Hair follicle dermal papilla cell (primary cell): Measurements from ENCODE around the gene TUBGCP3. TPM values are rescaled to one million over a fixed set of nuclear protein-coding genes. Genes with fewer than 3 reads are reported as not detected.

Source experiments
- total RNA-seq: library from RNA; depleted of rRNA; stranded (reverse); fragments of >200 nt; gene quantifications from 2 replicates; pipeline ENCODE4 v1.2.3, GENCODE V29; 2012

TUBGCP3 gene, protein sequence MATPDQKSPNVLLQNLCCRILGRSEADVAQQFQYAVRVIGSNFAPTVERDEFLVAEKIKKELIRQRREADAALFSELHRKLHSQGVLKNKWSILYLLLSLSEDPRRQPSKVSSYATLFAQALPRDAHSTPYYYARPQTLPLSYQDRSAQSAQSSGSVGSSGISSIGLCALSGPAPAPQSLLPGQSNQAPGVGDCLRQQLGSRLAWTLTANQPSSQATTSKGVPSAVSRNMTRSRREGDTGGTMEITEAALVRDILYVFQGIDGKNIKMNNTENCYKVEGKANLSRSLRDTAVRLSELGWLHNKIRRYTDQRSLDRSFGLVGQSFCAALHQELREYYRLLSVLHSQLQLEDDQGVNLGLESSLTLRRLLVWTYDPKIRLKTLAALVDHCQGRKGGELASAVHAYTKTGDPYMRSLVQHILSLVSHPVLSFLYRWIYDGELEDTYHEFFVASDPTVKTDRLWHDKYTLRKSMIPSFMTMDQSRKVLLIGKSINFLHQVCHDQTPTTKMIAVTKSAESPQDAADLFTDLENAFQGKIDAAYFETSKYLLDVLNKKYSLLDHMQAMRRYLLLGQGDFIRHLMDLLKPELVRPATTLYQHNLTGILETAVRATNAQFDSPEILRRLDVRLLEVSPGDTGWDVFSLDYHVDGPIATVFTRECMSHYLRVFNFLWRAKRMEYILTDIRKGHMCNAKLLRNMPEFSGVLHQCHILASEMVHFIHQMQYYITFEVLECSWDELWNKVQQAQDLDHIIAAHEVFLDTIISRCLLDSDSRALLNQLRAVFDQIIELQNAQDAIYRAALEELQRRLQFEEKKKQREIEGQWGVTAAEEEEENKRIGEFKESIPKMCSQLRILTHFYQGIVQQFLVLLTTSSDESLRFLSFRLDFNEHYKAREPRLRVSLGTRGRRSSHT
- total RNA-seq, result 14.9 and 17.2 TPM in 2 replicates

DNA sequence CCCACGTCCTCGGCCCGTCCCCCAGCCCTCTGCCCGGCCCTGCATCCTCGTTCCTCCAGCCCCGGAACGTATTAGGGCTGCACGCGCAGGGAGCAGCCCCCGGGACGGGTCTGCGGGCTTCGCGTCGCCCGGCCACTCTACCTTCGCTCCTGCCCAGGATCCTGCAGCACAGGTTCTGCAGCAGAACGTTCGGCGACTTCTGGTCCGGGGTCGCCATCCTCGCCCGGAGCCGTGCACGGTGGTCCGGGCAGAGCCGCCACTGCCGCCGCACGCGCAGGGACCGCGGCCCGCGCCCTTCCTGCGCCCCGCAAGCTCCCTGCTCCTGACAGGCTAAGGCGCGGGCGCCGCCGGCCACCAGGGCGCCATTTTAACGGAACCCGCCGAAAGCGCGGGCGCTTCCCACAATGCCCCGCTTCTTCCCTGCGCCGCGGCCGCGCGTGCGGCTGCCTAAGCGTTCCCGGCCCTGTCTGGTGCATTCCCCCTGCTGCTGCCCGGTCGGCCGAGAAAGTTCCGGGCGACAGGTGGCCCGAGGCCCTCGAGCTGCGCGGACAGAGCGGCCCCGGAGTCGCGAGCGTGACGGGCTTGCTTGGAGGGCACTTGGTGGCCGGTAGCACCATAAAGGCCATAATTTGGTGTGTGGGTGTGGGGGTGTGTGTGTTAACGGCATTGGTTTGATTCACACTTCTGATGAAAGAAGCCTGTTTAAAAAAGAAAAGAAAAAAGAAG is at the start of gene TUBGCP3:
Gene TUBGCP3 (minus strand): TSS at position 390 of the 726 bp plus-strand sequence. CDS start 173 bp downstream, at position 217.

Other genes with a start within 250 kb of the TUBGCP3 start
- gene SPACA7, start 211.8 kb downstream of the TUBGCP3 start, total RNA-seq, result not detected in 2 replicates
- 9.0 and 12.5 TPM in 2 replicates for gene ATP11A, start 101.9 kb upstream of the TUBGCP3 start, total RNA-seq